Measurements from ENCODE around the gene SGTB.
"Not testable (repeated sequence)": the region's sequence is repeated elsewhere in the genome, so short reads cannot be mapped to it uniquely, and the experiment has no call there.

SGTB gene

GRCh38 chr5:65732046-65732445, 10.1 kb upstream of the SGTB start:
- not testable (repeated sequence) for DNase-seq

GRCh38 chr5:65730910-65731309, 9.0 kb upstream of the SGTB start:
- DNase-seq = no peak

- DNase-seq = no peak
These were observed 6.3 kb upstream of the SGTB start for GRCh38 chr5:65728218-65728617.

GRCh38 chr5:65727491-65728156, 5.7 kb upstream of the SGTB start:
- DNase-seq = no peak

GRCh38 chr5:65722575-65723403, 880 bp upstream of the SGTB start:
- peak; percentile 51 for DNase-seq

GRCh38 chr5:65721050-65721719, 724 bp downstream of the SGTB start:
- peak; percentile 24 for DNase-seq

- DNase-seq = no peak
These were observed 3.2 kb downstream of the SGTB start for GRCh38 chr5:65718576-65719310.

GRCh38 chr5:65708145-65708544, 13.8 kb downstream of the SGTB start:
- DNase-seq = no peak

- no peak for DNase-seq
These were observed 14.2 kb downstream of the SGTB start for GRCh38 chr5:65707663-65708062.

- DNase-seq = no peak
These were observed 17.2 kb downstream of the SGTB start for GRCh38 chr5:65704621-65705239.

GRCh38 chr5:65702036-65702435, 19.9 kb downstream of the SGTB start:
- no peak for DNase-seq

- DNase-seq = no peak
These were observed 22.6 kb downstream of the SGTB start for GRCh38 chr5:65699338-65699737.

- no peak for DNase-seq
These were observed 25.0 kb downstream of the SGTB start for GRCh38 chr5:65696892-65697291.

- DNase-seq = no peak
These were observed 26.0 kb downstream of the SGTB start for GRCh38 chr5:65695896-65696295.

- no peak for DNase-seq
These were observed 26.6 kb downstream of the SGTB start for GRCh38 chr5:65695162-65695755.

GRCh38 chr5:65693121-65693520, 28.8 kb downstream of the SGTB start:
- no peak for DNase-seq

GRCh38 chr5:65682148-65682547, 39.8 kb downstream of the SGTB start:
- no peak for DNase-seq

- DNase-seq = not testable (repeated sequence)
These were observed 45.9 kb downstream of the SGTB start for GRCh38 chr5:65676056-65676455.

GRCh38 chr5:65674749-65675148, 47.2 kb downstream of the SGTB start:
- no peak for DNase-seq

GRCh38 chr5:65672796-65673195, 49.1 kb downstream of the SGTB start:
- no peak for DNase-seq

GRCh38 chr5:65668696-65669095, 53.2 kb downstream of the SGTB start:
- no peak for DNase-seq

- DNase-seq = no peak
These were observed 57.9 kb downstream of the SGTB start for GRCh38 chr5:65663804-65664521.

Data from DMS79 treated with DMSO at 0.1 percent for 48 hours (cell line).